ENCODE results near the gene GATD1. TPM values are rescaled to one million over a fixed set of nuclear protein-coding genes. Genes with fewer than 3 reads are reported as not detected.

GATD1 gene
- total RNA-seq, 2 donors from 2014 or later = 14.0 to 28.7 TPM

DNA sequence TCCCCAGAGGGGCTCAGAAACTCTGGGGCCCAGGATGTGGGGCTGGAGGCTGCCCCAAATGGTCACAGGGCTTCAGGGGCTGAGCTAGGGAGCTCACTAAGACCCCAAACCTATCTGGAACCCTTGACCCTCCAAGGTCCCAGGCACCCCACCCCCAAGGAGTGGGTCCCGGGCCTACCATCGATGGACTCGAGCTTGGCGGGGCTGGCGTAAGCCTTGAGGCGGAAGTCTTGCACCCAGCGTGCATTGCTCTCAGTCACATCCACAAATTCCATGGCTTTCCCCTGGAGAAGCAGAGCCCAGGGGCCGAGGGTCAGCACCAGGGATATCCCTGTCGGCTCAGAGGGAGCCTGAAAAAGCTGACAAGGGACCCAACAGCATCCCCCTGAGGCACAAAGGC, 3.5 kb downstream of the GATD1 start:
- Histone ChIP-seq H3K4me1 (peaks cover 33% of the 10 kb centered on the region), H3K27me3 (no peaks in the 10 kb centered on the region), H3K4me3 (no peak overlapping the region), H3K9me3 (no peaks in the 10 kb centered on the region), H3K36me3 (replicated peaks in 1 of 2; ENCODE audit: insufficient read depth in 1 of 2, low read depth in 2 of 2) (peaks cover 0 to 10% of the 10 kb centered on the region in 2 donors), H3K27ac (no peak overlapping the region)
- DNase-seq (no peak), ATAC-seq (no peak)
- TF ChIP-seq, protein P1, sequence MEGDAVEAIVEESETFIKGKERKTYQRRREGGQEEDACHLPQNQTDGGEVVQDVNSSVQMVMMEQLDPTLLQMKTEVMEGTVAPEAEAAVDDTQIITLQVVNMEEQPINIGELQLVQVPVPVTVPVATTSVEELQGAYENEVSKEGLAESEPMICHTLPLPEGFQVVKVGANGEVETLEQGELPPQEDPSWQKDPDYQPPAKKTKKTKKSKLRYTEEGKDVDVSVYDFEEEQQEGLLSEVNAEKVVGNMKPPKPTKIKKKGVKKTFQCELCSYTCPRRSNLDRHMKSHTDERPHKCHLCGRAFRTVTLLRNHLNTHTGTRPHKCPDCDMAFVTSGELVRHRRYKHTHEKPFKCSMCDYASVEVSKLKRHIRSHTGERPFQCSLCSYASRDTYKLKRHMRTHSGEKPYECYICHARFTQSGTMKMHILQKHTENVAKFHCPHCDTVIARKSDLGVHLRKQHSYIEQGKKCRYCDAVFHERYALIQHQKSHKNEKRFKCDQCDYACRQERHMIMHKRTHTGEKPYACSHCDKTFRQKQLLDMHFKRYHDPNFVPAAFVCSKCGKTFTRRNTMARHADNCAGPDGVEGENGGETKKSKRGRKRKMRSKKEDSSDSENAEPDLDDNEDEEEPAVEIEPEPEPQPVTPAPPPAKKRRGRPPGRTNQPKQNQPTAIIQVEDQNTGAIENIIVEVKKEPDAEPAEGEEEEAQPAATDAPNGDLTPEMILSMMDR (IDR thresholded peaks at IDR 0.05) = no peak
- TF ChIP-seq POLR2A (IDR thresholded peaks at IDR 0.05) = no peak
- intact Hi-C loops (cut with DNase I) = no loop called here
- 88 to 94% methylated on average over 3 to 9 of the region's 9 CpGs for WGBS, 2 donors

DNA sequence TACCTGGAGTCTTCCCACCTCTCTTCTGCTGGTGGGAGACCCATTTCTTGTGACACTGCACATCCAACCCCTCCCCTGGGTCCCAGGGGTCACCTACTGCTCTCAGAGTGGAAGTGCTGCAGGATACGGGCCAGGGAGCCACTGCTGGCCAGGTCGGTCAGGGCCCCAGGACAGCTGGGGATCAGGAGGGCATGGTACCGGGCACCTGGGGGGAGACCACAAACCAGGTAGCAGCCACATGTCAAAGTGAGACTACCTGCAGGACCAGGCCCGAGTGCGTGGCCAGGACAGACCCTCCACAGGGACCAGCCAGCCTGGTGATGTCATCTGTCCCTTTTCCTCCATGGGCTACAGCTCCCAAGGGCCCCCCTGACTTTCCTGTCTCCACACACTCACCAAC, 3.9 kb downstream of the GATD1 start:
- no peak for TF ChIP-seq POLR2A (IDR thresholded peaks at IDR 0.05)
- TF ChIP-seq, protein P1 (IDR thresholded peaks at IDR 0.05) = no peak
- WGBS, 2 donors = 84 to 100% methylated on average over 2 to 5 of the region's 5 CpGs

DNA sequence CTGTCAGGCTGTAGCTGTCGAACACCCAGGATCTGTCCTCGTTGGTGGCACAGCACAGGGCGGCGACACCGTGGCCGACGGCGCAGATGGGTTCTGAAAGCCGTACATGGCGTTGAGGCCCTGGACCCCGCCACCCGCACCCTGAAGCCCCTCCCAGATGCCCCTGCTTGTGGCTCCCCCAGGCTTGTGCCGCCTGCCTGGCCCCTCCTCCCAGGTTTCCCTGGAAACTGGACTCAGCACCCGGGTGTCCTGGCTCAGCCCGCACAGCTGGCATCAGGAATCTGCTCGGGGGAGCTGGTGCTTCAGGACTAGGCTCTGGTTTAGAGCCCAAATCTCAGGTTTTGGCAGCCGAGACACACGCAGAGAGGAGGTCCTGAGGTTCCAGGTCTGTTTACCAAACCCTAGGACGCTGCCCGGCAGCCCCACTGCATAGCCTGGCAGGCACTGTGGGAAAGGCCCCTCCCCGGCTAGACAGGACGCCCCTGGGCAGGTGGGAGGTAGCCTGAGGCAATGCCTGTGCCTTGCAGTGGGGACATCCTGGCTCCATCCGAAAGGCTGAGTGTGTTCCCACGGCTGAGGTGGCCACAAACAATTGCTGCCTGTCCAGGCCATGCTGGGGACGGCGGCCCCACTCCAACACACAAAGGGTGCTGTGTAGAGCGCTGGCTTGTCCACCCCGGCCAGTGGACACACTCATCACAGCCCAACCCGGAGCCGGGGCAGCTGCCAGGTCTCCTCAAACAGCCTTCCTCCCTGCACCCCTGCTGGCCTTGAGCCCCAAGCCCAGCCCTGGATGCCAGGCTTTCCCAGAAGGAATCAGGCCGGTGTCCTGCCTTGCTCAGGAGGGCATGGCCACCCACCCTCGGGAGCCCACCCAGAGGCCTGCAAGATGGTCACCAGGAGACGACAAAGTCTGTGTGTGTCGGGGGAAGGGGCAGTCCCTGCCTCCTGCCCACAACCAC, 4.6 kb downstream of the GATD1 start:
- Histone ChIP-seq H3K36me3 (replicated peaks in 1 of 2; ENCODE audit: insufficient read depth in 1 of 2, low read depth in 2 of 2) (peaks cover 0 to 10% of the 10 kb centered on the region in 2 donors), H3K27me3 (no peaks in the 10 kb centered on the region), H3K4me3 (no peak overlapping the region), H3K27ac (no peak overlapping the region), H3K9me3 (no peaks in the 10 kb centered on the region), H3K4me1 (peaks cover 22% of the 10 kb centered on the region)
- intact Hi-C loops (cut with DNase I) = no loop called here
- DNase-seq (peak in 1 of 4 donors; percentile 38), ATAC-seq (no peak)
- TF ChIP-seq POLR2A (IDR thresholded peaks at IDR 0.05) = no peak
- TF ChIP-seq, protein P1 (IDR thresholded peaks at IDR 0.05) = no peak
- 77 to 81% methylated on average over 13 to 33 of the region's 34 CpGs for WGBS, 2 donors

More for the DNA sequence above, 3.9 kb downstream of the GATD1 start:
- peaks cover 0 to 10% of the 10 kb centered on the region in 2 donors for H3K36me3 ChIP-seq (replicated peaks in 1 of 2; ENCODE audit: insufficient read depth in 1 of 2, low read depth in 2 of 2)
- H3K4me1 ChIP-seq = peaks cover 29% of the 10 kb centered on the region
- no peaks in the 10 kb centered on the region for H3K27me3 ChIP-seq
- no peak overlapping the region for H3K4me3 ChIP-seq
- no peak for ATAC-seq
- DNase-seq = no peak
- no peaks in the 10 kb centered on the region for H3K9me3 ChIP-seq
- intact Hi-C loops (cut with DNase I) = no loop called here
- no peak overlapping the region for H3K27ac ChIP-seq

DNA sequence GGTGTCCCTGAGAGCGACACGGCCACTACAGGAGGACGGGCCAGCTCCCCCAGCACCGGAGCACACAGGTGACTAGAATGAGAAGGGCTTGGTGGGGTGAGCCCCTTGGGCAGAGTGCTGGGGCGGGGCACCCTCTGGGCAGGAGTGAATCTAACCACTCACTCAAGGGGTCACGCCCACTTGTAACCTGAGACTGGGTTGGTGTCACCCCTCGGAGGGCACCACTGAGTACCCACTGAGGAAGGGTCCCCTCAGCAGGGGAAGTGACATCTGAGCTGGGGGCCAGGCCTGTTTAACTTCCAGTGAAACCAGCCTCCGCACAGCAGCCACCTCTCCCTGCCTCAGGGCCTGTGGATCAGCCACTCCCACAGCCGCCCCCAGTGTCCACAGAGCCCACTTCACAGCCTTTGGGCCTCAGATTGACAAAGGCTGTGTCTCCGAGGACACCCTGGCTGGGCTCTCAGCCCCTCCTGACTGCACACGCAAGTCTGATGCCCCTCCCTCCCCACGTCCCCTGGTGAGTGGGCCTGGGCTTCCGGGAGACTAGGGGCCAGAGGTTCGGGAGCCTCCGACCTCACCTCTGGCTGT, 5.6 kb downstream of the GATD1 start:
- DNase-seq (no peak), ATAC-seq (no peak)
- Histone ChIP-seq H3K9me3 (no peaks in the 10 kb centered on the region), H3K36me3 (replicated peaks in 1 of 2; ENCODE audit: insufficient read depth in 1 of 2, low read depth in 2 of 2) (peaks cover 0 to 12% of the 10 kb centered on the region in 2 donors), H3K27ac (no peak overlapping the region), H3K4me3 (no peak overlapping the region), H3K27me3 (no peaks in the 10 kb centered on the region), H3K4me1 (peaks cover 21% of the 10 kb centered on the region)
- TF ChIP-seq, protein P1 (IDR thresholded peaks at IDR 0.05) = no peak
- no peak for TF ChIP-seq POLR2A (IDR thresholded peaks at IDR 0.05)
- 87 to 96% methylated on average over 7 to 15 of the region's 15 CpGs for WGBS, 2 donors
- intact Hi-C loops (cut with DNase I) = no loop called here

Data from body of pancreas (tissue), 4 donors.